Sigmoid colon (tissue), 4 donors: ENCODE measurements around the gene ITLN2.

Experiments used
- EP300 ChIP-seq, 4 donors: sonication (generic); formaldehyde crosslinking; IDR thresholded peaks; one replicate each; pipeline ENCODE4 v1.6.1; 2017; ENCODE audit warnings: antibody characterized with exemption in 4 of 4
- TF ChIP-seq, protein P1 (sequence below), 4 experiments: fragments of 450-650 bp in 3 of 4; fragments of 200-600 bp in 1 of 4; IDR thresholded peaks; one replicate each; pipeline ENCODE4 v1.5.1; 2016 to 2019; ENCODE audit warnings: antibody characterized with exemption in 4 of 4, mild to moderate bottlenecking in 3 of 4, moderate library complexity in 2 of 4

DNA sequence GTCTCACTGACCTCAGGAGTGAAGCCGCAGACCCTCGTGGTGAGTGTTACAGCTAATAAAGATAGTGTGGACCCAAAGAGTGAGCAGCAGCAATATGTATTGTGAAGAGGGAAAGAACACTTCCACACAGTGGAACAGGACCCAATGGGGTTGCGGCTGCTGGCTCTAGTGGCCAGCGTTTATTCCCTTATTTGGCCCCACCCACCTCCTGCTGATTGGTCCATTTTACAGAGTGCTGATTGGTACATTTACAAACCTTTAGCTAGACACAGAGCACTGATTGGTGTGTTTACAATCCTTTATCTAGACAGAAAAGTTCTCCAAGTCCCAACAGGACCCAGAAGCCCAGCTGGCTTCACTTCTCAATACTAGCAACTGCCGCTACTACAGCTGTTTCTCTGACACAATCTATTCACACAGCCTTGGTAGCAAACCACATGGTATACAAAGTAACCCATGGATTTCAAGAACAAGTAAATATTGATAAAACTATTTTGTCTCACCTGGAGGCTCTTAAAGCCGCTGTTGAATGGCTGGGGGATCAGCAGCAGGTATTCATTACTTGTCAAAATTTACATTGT is 44.3 kb downstream of the ITLN2 start:
- no peak for TF ChIP-seq EP300 (IDR thresholded peaks at IDR 0.05)
- TF ChIP-seq, protein P1, sequence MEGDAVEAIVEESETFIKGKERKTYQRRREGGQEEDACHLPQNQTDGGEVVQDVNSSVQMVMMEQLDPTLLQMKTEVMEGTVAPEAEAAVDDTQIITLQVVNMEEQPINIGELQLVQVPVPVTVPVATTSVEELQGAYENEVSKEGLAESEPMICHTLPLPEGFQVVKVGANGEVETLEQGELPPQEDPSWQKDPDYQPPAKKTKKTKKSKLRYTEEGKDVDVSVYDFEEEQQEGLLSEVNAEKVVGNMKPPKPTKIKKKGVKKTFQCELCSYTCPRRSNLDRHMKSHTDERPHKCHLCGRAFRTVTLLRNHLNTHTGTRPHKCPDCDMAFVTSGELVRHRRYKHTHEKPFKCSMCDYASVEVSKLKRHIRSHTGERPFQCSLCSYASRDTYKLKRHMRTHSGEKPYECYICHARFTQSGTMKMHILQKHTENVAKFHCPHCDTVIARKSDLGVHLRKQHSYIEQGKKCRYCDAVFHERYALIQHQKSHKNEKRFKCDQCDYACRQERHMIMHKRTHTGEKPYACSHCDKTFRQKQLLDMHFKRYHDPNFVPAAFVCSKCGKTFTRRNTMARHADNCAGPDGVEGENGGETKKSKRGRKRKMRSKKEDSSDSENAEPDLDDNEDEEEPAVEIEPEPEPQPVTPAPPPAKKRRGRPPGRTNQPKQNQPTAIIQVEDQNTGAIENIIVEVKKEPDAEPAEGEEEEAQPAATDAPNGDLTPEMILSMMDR (IDR thresholded peaks at IDR 0.05) = no peak
